PC-3 (cell line): ENCODE results near the gene WHRN. TPM values are rescaled to one million over a fixed set of nuclear protein-coding genes. Genes with fewer than 3 reads are reported as not detected.

Source experiments
- ATAC-seq: fragments of 200-7000 bp; cut with Tn5 transposase; 2 replicates; pipeline ENCODE4 v1.9.1; 2020; ENCODE audit warnings: mild to moderate bottlenecking, moderate library complexity
- BruUV-seq: library from RNA; stranded (reverse); fragments of 400-500 nt; replicated peaks from 2 replicates; lab custom pipeline; 2021; lab: Mats Ljungman, UMichigan
- CTCF ChIA-PET: fragments of 300-600 bp; sonication (Branson Sonifier 250); formaldehyde crosslinking; loops from one replicate; lab custom pipeline; 2022; ENCODE audit warnings: antibody characterized with exemption; lab: Charles Lee
- POLR2A ChIA-PET: fragments of 300-600 bp; sonication (Branson Sonifier 250); formaldehyde crosslinking; loops from one replicate; lab custom pipeline; 2022; ENCODE audit warnings: antibody characterized with exemption; ENCODE audit not compliant: unreplicated experiment; lab: Charles Lee
- DNase-seq: peaks from one replicate; pipeline ENCODE4 v3.0.0-alpha.2; 2015
- H2AFZ ChIP-seq: fragments of 300-600 bp; sonication (generic); 2 replicates; pipeline ENCODE4 v1.6.0; 2016; ENCODE audit warnings: antibody characterized with exemption, low read length
- H3F3A ChIP-seq: fragments of 300-600 bp; sonication (generic); one replicate; pipeline ENCODE4 v1.6.0; 2017; ENCODE audit warnings: antibody characterized with exemption, low read length, control low read depth, mild to moderate bottlenecking; ENCODE audit not compliant: unreplicated experiment
- H3K27ac ChIP-seq: fragments of 300-600 bp; sonication (generic); 2 replicates; pipeline ENCODE4 v1.5.1; 2016; ENCODE audit warnings: mild to moderate bottlenecking, low read length
- H3K27me3 ChIP-seq: fragments of 300-600 bp; sonication (generic); 2 replicates; pipeline ENCODE4 v1.6.1; 2016; ENCODE audit warnings: low read length, mixed read lengths
- H3K36me3 ChIP-seq: fragments of 300-600 bp; sonication (generic); 2 replicates; pipeline ENCODE4 v1.6.1; 2016; ENCODE audit warnings: low read depth, mixed run types, low read length, mixed read lengths
- H3K4me1 ChIP-seq: fragments of 300-600 bp; sonication (generic); 2 replicates; pipeline ENCODE4 v1.5.1; 2016; ENCODE audit warnings: low read length; ENCODE audit not compliant: insufficient read depth
- H3K4me2 ChIP-seq: fragments of 300-600 bp; sonication (generic); 2 replicates; pipeline ENCODE4 v1.6.0; 2016; ENCODE audit warnings: low read length
- H3K4me3 ChIP-seq: fragments of 300-600 bp; sonication (generic); 2 replicates; pipeline ENCODE4 v1.5.1; 2016; ENCODE audit warnings: mild to moderate bottlenecking, low read length, mixed read lengths
- H3K79me2 ChIP-seq: fragments of 300-600 bp; sonication (generic); 2 replicates; pipeline ENCODE4 v1.6.1; 2017; ENCODE audit warnings: low read length, mixed read lengths
- H3K9ac ChIP-seq: fragments of 300-600 bp; sonication (generic); 2 replicates; pipeline ENCODE4 v1.6.0; 2016; ENCODE audit warnings: mild to moderate bottlenecking, low read length
- H3K9me2 ChIP-seq: fragments of 300-600 bp; sonication (generic); replicated peaks from 2 replicates; pipeline ENCODE4 v1.6.1; 2016; ENCODE audit warnings: mixed run types, low read length, mixed read lengths
- H3K9me3 ChIP-seq: fragments of 300-600 bp; sonication (generic); 2 replicates; pipeline ENCODE4 v1.6.1; 2016; ENCODE audit warnings: low read length, mixed read lengths
- H4K20me1 ChIP-seq: fragments of 300-600 bp; sonication (generic); 2 replicates; pipeline ENCODE4 v1.6.1; 2016; ENCODE audit warnings: low read length, mixed read lengths
- CTCF ChIP-seq: fragments of 300-600 bp; sonication (generic); conservative IDR thresholded peaks from 2 replicates; pipeline ENCODE4 v1.5.1; 2017; ENCODE audit warnings: antibody characterized with exemption, low read depth, mild to moderate bottlenecking, low read length
- EZH2 ChIP-seq: fragments of 300-600 bp; sonication (generic); IDR thresholded peaks from one replicate; pipeline ENCODE4 v1.6.1; 2017; ENCODE audit warnings: antibody characterized with exemption, mild to moderate bottlenecking, low read length; ENCODE audit not compliant: unreplicated experiment
- EZH2phosphoT487 ChIP-seq: fragments of 300-600 bp; sonication (generic); IDR thresholded peaks from 2 replicates; pipeline ENCODE4 v1.6.1; 2018; ENCODE audit warnings: mild to moderate bottlenecking, antibody characterized with exemption, low read length, borderline replicate concordance
- intact Hi-C: fragments of 100-400 bp; cut with micrococcal nuclease; formaldehyde crosslinking; loops from 2 replicates; pipeline ENCODE4 v1.9.0; 2023
- total RNA-seq: library from RNA; depleted of rRNA; stranded (reverse); fragments of >200 nt; gene quantifications from 2 replicates; pipeline ENCODE4 v1.2.3, GENCODE V29; 2014

The WHRN gene
- total RNA-seq, 1 experiment from 2014 or later, result 10.5 TPM

GRCh38 chr9:114367772-114368569, 137.3 kb downstream of the WHRN start:
- no peak for TF ChIP-seq EZH2
- no peak for TF ChIP-seq CTCF
- no peak for TF ChIP-seq EZH2phosphoT487
- Histone ChIP-seq H3K36me3 (no peaks in the 10 kb centered on the region), H4K20me1 (no peaks in the 10 kb centered on the region), H2AFZ (no peak overlapping the region), H3K79me2 (no peaks in the 10 kb centered on the region), H3K27ac (no peak overlapping the region), H3K4me3 (no peak overlapping the region), H3K9ac (no peak overlapping the region), H3K9me3 (no peaks in the 10 kb centered on the region), H3K4me2 (no peak overlapping the region), H3K4me1 (peaks cover 63% of the 10 kb centered on the region), H3K27me3 (no peaks in the 10 kb centered on the region), H3F3A (no peaks in the 10 kb centered on the region), H3K9me2 (no peaks in the 10 kb centered on the region)
- DNase-seq (no peak), ATAC-seq (no peak)
- intact Hi-C loops, result loop anchor here (2.0 kb wide), 1 partner anchor 25 kb away; no protein-coding TSS in a partner anchor
- BruUV-seq, result no TSS peak
- ChIA-PET CTCF (no interaction called here), POLR2A (no interaction called here)

- no TSS peak for BruUV-seq
- DNase-seq (no peak), ATAC-seq (no peak)
- H3F3A ChIP-seq, result no peaks in the 10 kb centered on the region
- CTCF ChIA-PET, result no interaction called here
- H3K9me2 ChIP-seq, result no peaks in the 10 kb centered on the region
- H3K9ac ChIP-seq, result no peak overlapping the region
- no peaks in the 10 kb centered on the region for H3K36me3 ChIP-seq
- peak overlapping the region; percentile 86 for H3K27ac ChIP-seq
- no peaks in the 10 kb centered on the region for H4K20me1 ChIP-seq
- no peaks in the 10 kb centered on the region for H3K27me3 ChIP-seq
- intact Hi-C loops, result loop anchor here (2.0 kb wide), 1 partner anchor 25 kb away; no protein-coding TSS in a partner anchor
- H2AFZ ChIP-seq, result no peak overlapping the region
- no peaks in the 10 kb centered on the region for H3K79me2 ChIP-seq
- no peak overlapping the region for H3K4me2 ChIP-seq
- H3K4me1 ChIP-seq, result peaks cover 57% of the 10 kb centered on the region
- no peak overlapping the region for H3K4me3 ChIP-seq
- TF ChIP-seq EZH2 (no peak), EZH2phosphoT487 (no peak), CTCF (no peak)
- POLR2A ChIA-PET, result no interaction called here
- no peaks in the 10 kb centered on the region for H3K9me3 ChIP-seq
These were observed 137.9 kb downstream of the WHRN start for GRCh38 chr9:114367366-114367765.
